ENCODE measurements around the gene SDK1. TPM values are rescaled to one million over a fixed set of nuclear protein-coding genes. Genes with fewer than 3 reads are reported as not detected.

Gene SDK1
- total RNA-seq, 1 donor, result 0.43 TPM

GRCh38 chr7:3732395-3733005, 431.4 kb downstream of the SDK1 start:
- no peak for TF ChIP-seq CTCF (IDR thresholded peaks at IDR 0.05; ENCODE audit: insufficient read depth, low read depth, low read length)
- no peak for DNase-seq (ENCODE audit: low read depth)
- H3K4me3 ChIP-seq (ENCODE audit: low read depth, low read length), result no peak overlapping the region

- no peak for DNase-seq (ENCODE audit: low read depth)
- no peak overlapping the region for H3K4me3 ChIP-seq (ENCODE audit: low read depth, low read length)
- no peak for TF ChIP-seq CTCF (IDR thresholded peaks at IDR 0.05; ENCODE audit: insufficient read depth, low read depth, low read length)
These were observed 432.6 kb downstream of the SDK1 start for GRCh38 chr7:3733541-3734140.

- no peak overlapping the region for H3K4me3 ChIP-seq (ENCODE audit: low read depth, low read length)
- no peak for DNase-seq (ENCODE audit: low read depth)
These were observed 437.9 kb downstream of the SDK1 start for GRCh38 chr7:3738964-3739363.

GRCh38 chr7:3739983-3740382, 438.9 kb downstream of the SDK1 start:
- TF ChIP-seq CTCF (IDR thresholded peaks at IDR 0.05; ENCODE audit: insufficient read depth, low read depth, low read length), result no peak
- DNase-seq (ENCODE audit: low read depth), result no peak
- no peak overlapping the region for H3K4me3 ChIP-seq (ENCODE audit: low read depth, low read length)

More at GRCh38 chr7:3738964-3739363, 437.9 kb downstream of the SDK1 start:
- no peak for TF ChIP-seq CTCF (IDR thresholded peaks at IDR 0.05; ENCODE audit: insufficient read depth, low read depth, low read length)

DNA sequence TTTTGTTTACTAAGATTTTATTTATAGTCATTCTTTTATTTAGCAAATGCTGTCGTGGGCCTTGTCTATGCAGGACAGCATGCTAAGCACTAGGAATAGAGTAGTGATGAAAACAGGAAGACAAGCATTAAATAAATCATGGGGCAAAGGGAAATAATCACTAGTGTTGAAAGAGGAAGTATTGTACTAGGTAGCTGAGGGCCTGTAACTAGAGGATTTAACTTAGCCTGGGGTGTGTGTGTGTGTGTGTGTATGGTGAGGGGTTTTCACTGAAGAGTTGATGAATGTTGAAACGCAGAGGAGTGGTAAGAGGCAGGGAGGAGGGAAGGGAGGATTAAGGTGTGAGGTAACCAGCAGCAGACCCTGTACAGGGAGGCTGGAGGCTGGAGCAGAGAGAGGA, 446.4 kb downstream of the SDK1 start:
- no peak for TF ChIP-seq CTCF (IDR thresholded peaks at IDR 0.05; ENCODE audit: insufficient read depth, low read depth, low read length)
- no peak overlapping the region for H3K4me3 ChIP-seq (ENCODE audit: low read depth, low read length)
- DNase-seq (ENCODE audit: low read depth), result no peak

DNA sequence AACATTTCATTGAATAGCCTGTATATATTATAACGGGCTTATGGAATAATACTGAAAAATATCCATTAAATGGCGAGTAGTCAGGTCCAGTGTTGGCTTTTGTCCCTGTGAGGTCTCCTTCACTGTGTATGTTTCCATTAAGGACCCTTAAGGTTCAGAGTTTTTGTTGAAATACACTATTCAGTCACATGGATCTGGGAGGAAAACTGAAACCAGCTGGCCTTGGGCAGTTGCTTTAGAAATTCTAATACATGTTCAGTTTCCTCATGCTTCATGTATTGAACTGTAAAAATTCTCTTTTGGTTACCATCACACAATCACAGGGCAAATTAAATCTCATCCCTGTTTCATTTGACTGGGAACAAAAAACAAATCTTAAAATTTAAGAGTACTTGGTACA, 447.3 kb downstream of the SDK1 start:
- no peak overlapping the region for H3K4me3 ChIP-seq (ENCODE audit: low read depth, low read length)
- no peak for TF ChIP-seq CTCF (IDR thresholded peaks at IDR 0.05; ENCODE audit: insufficient read depth, low read depth, low read length)
- DNase-seq (ENCODE audit: low read depth), result no peak

DNA sequence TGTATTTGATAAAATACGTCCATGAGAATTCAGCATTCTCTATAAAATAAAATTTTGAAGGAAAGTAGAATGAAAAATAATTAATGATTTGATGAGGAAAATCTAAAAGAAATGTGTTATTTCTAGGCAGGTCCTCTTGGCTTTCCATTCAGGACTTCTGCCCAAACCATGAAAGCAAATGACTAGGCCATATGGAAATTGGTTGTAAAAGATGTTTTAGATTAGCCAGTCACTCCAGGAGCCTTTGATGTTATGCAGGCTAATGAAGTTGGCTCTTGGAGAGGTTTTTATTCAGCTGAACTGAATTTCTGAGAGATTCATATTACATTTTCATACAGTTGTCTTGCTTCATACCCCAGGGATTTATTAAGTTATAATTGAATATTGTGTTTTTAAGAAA, 452.8 kb downstream of the SDK1 start:
- no peak for DNase-seq (ENCODE audit: low read depth)
- no peak for TF ChIP-seq CTCF (IDR thresholded peaks at IDR 0.05; ENCODE audit: insufficient read depth, low read depth, low read length)
- no peak overlapping the region for H3K4me3 ChIP-seq (ENCODE audit: low read depth, low read length)
